Vagina (tissue), 2 donors: ENCODE data around the gene AMFR. TPM values are rescaled to one million over a fixed set of nuclear protein-coding genes. Genes with fewer than 3 reads are reported as not detected.

Experiments used
- DNase-seq, 2 donors: peaks; one replicate each; pipeline ENCODE4 v3.0.0-alpha.2; 2017; ENCODE audit errors: extremely low spot score in 2 of 2
- H3K27ac ChIP-seq: fragments of 200-600 bp; sonication (generic); one replicate; pipeline ENCODE4 v1.5.1; 2019
- H3K27me3 ChIP-seq: fragments of 200-600 bp; sonication (generic); one replicate; pipeline ENCODE4 v1.5.1; 2019
- H3K36me3 ChIP-seq, 2 donors: fragments of 200-600 bp; sonication (generic); one replicate each; pipeline ENCODE4 v1.5.1; 2017 to 2019
- H3K4me1 ChIP-seq: fragments of 200-600 bp; sonication (generic); one replicate; pipeline ENCODE4 v1.5.1; 2019
- H3K4me3 ChIP-seq, 2 donors: fragments of 200-600 bp; sonication (generic); 1 replicate in 1 of 2; 2 replicates in 1 of 2; pipeline ENCODE4 v1.5.1; 2016 to 2019
- H3K9me3 ChIP-seq: fragments of 200-600 bp; sonication (generic); one replicate; pipeline ENCODE4 v1.5.1; 2019
- CTCF ChIP-seq, 3 experiments: fragments of 450-650 bp in 2 of 3; fragments of 200-600 bp in 1 of 3; sonication (generic) in 1 of 3; IDR thresholded peaks; one replicate each; pipeline ENCODE4 v1.5.1; 2017 to 2019; ENCODE audit warnings: antibody characterized with exemption in 3 of 3, mild to moderate bottlenecking in 2 of 3, moderate library complexity in 2 of 3
- POLR2A ChIP-seq, 2 donors: fragments of 450-650 bp; IDR thresholded peaks; one replicate each; pipeline ENCODE4 v1.6.1; 2017; ENCODE audit warnings: antibody characterized with exemption in 2 of 2, mild to moderate bottlenecking in 2 of 2, moderate library complexity in 2 of 2
- POLR2AphosphoS5 ChIP-seq, 2 donors: sonication (generic); formaldehyde crosslinking; IDR thresholded peaks; one replicate each; pipeline ENCODE4 v1.9.0; 2017; ENCODE audit warnings: antibody characterized with exemption in 2 of 2, mild to moderate bottlenecking in 2 of 2, low read depth in 1 of 2; ENCODE audit not compliant: insufficient read depth in 1 of 2
- intact Hi-C: fragments of 100-400 bp; cut with DNase I; formaldehyde crosslinking; loops from one replicate; pipeline ENCODE4 v1.15.1; 2023
- total RNA-seq: library from RNA; depleted of rRNA; stranded (reverse); fragments of >200 nt; gene quantifications from one replicate; pipeline ENCODE4 v1.2.3, GENCODE V29; 2016

AMFR gene
- total RNA-seq, 1 donor from 2014 or later: 132 TPM

DNA sequence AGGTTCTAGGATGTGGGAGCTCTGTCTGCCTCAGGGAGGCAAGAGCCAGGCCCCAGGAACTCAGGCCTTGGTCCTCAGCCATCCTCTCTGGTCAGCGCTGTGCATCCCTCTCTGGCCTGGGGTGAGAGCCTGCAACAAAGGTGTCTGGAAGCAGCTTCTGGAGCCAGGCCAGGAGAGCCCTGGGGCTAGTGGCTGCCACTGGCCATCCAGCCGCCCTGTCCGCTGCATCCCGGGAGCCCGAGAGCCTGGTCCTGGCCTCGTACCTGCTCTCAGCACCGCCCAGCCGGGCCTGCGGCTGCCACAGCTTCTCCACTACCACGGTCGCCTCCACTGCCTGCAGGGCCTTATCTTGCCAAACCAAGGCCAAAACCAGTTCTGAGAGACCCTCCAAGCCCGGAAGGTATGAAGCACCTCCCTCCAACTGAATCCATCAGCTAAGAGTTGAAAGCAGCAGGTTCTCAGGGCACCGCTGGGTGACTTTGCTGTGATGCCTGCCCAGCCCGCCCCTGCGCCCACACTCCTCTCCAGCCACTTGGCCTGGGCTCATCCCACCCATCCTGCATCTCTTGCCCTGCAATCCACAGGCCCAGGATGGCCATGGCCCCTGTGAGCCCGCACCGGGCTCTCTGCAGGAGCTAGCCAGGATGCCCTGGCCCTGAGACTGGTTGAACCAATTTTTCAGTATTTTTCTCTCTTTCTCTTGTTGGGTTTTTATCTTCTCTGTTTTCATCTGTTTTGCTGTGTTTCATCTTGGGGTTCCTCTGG lies 85.7 kb downstream of the AMFR start:
- H3K36me3 ChIP-seq: no peaks in the 10 kb centered on the region
- no peaks in the 10 kb centered on the region for H3K9me3 ChIP-seq
- no peaks in the 10 kb centered on the region for H3K27me3 ChIP-seq
- intact Hi-C loops: no loop called here
- no peak overlapping the region for H3K27ac ChIP-seq
- TF ChIP-seq CTCF (IDR thresholded peaks at IDR 0.05) (no peak), POLR2AphosphoS5 (IDR thresholded peaks at IDR 0.05; ENCODE audit: insufficient read depth in 1 of 2, low read depth in 1 of 2) (no peak), POLR2A (IDR thresholded peaks at IDR 0.05) (no peak)
- no peak for DNase-seq
- no peak overlapping the region for H3K4me3 ChIP-seq
- H3K4me1 ChIP-seq: peaks cover 35% of the 10 kb centered on the region

- Histone ChIP-seq H3K4me3 (no peak overlapping the region), H3K4me1 (peaks cover 34% of the 10 kb centered on the region), H3K27me3 (no peaks in the 10 kb centered on the region), H3K9me3 (no peaks in the 10 kb centered on the region), H3K27ac (no peak overlapping the region), H3K36me3 (no peaks in the 10 kb centered on the region)
- intact Hi-C loops: no loop called here
- DNase-seq: no peak
- TF ChIP-seq POLR2AphosphoS5 (IDR thresholded peaks at IDR 0.05; ENCODE audit: insufficient read depth in 1 of 2, low read depth in 1 of 2) (no peak), POLR2A (IDR thresholded peaks at IDR 0.05) (no peak), CTCF (IDR thresholded peaks at IDR 0.05) (no peak)
These were observed 86.6 kb downstream of the AMFR start for GRCh38 chr16:56338566-56339318.

GRCh38 chr16:56337858-56338325 lies 87.5 kb downstream of the AMFR start:
- intact Hi-C loops: no loop called here

GRCh38 chr16:56337131-56337857 lies 88.1 kb downstream of the AMFR start:
- Histone ChIP-seq H3K36me3 (no peaks in the 10 kb centered on the region), H3K27ac (no peak overlapping the region), H3K27me3 (no peaks in the 10 kb centered on the region), H3K4me3 (no peak overlapping the region), H3K4me1 (peaks cover 32% of the 10 kb centered on the region), H3K9me3 (no peaks in the 10 kb centered on the region)
- TF ChIP-seq POLR2AphosphoS5 (IDR thresholded peaks at IDR 0.05; ENCODE audit: insufficient read depth in 1 of 2, low read depth in 1 of 2): no peak
- intact Hi-C loops: no loop called here
- no peak for DNase-seq

More at GRCh38 chr16:56337858-56338325, 87.5 kb downstream of the AMFR start:
- Histone ChIP-seq H3K4me1 (peaks cover 32% of the 10 kb centered on the region), H3K27me3 (no peaks in the 10 kb centered on the region), H3K36me3 (no peaks in the 10 kb centered on the region), H3K9me3 (no peaks in the 10 kb centered on the region), H3K4me3 (no peak overlapping the region), H3K27ac (no peak overlapping the region)
- no peak for TF ChIP-seq POLR2AphosphoS5 (IDR thresholded peaks at IDR 0.05; ENCODE audit: insufficient read depth in 1 of 2, low read depth in 1 of 2)
- no peak for TF ChIP-seq POLR2A (IDR thresholded peaks at IDR 0.05)
- no peak for TF ChIP-seq CTCF (IDR thresholded peaks at IDR 0.05)
- DNase-seq: no peak

DNA sequence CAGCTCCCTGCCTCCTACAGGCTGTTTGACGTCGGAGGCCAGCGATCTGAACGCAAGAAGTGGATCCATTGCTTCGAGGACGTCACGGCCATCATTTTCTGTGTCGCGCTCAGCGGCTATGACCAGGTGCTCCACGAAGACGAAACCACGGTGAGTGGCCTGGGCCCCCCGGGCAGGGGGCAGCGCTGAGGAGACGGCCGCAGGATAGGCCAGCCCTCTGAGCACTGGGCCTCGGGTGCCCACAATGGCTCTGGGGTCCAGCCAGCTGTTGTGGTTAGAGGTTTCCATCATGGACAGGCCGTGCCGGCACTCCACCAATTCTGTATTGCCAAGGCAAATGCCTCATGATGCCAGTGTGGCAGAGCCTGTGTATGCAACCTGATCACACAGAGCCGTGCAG lies 88.6 kb downstream of the AMFR start:
- no peak for TF ChIP-seq POLR2A (IDR thresholded peaks at IDR 0.05)
- no peak for TF ChIP-seq CTCF (IDR thresholded peaks at IDR 0.05)
- Histone ChIP-seq H3K27ac (no peak overlapping the region), H3K4me3 (no peak overlapping the region), H3K9me3 (no peaks in the 10 kb centered on the region), H3K27me3 (no peaks in the 10 kb centered on the region), H3K36me3 (no peaks in the 10 kb centered on the region), H3K4me1 (peaks cover 31% of the 10 kb centered on the region)
- DNase-seq: no peak
- intact Hi-C loops: no loop called here
